ENCODE data around the gene KIF1B.

Gene KIF1B

DNA sequence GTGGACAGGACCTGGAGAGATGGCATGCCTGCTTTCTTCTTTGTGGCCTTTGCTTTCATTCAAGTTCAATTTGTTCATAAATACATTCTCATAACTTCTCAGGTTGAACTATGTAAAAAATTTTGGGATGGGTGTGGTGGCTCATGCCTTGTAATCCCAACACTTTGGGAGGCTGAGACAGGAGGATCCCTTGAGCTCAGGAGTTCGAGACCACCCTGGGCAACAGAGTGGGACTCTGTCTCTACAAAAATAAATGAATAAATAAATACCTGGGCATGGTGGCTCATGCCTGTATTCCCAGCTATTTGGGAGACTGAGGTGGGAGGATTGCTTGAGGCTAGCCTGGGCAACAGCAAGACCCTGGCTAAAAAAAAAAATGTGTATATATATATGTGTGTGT is 2.1 kb downstream of the KIF1B start:
- no peaks in the 10 kb centered on the region for H4K20me1 ChIP-seq (ENCODE audit: insufficient read depth)
- no peak overlapping the region for H3K4me2 ChIP-seq
- TF ChIP-seq, protein P1, sequence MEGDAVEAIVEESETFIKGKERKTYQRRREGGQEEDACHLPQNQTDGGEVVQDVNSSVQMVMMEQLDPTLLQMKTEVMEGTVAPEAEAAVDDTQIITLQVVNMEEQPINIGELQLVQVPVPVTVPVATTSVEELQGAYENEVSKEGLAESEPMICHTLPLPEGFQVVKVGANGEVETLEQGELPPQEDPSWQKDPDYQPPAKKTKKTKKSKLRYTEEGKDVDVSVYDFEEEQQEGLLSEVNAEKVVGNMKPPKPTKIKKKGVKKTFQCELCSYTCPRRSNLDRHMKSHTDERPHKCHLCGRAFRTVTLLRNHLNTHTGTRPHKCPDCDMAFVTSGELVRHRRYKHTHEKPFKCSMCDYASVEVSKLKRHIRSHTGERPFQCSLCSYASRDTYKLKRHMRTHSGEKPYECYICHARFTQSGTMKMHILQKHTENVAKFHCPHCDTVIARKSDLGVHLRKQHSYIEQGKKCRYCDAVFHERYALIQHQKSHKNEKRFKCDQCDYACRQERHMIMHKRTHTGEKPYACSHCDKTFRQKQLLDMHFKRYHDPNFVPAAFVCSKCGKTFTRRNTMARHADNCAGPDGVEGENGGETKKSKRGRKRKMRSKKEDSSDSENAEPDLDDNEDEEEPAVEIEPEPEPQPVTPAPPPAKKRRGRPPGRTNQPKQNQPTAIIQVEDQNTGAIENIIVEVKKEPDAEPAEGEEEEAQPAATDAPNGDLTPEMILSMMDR (conservative IDR thresholded peaks at IDR 0.05; ENCODE audit: low read depth, low read length), result no peak
- no peaks in the 10 kb centered on the region for H3K36me3 ChIP-seq (ENCODE audit: insufficient read depth)
- H2AFZ ChIP-seq (ENCODE audit: low read depth), result no peak overlapping the region
- no peak overlapping the region for H3K27ac ChIP-seq
- no peak overlapping the region for H3K4me3 ChIP-seq (IDR thresholded peaks at IDR 0.05; ENCODE audit: insufficient read depth, low read depth, low read length)
- H3K9ac ChIP-seq, result no peak overlapping the region
- H3K27me3 ChIP-seq (ENCODE audit: insufficient read depth, low read depth), result no peaks in the 10 kb centered on the region
- H3K79me2 ChIP-seq (ENCODE audit: insufficient read depth, low read depth), result peaks cover 29% of the 10 kb centered on the region; the same call in 1 of the 2 replicates
- peaks cover 22% of the 10 kb centered on the region for H3K4me1 ChIP-seq (ENCODE audit: low read depth, poor library complexity, severe bottlenecking)

DNA sequence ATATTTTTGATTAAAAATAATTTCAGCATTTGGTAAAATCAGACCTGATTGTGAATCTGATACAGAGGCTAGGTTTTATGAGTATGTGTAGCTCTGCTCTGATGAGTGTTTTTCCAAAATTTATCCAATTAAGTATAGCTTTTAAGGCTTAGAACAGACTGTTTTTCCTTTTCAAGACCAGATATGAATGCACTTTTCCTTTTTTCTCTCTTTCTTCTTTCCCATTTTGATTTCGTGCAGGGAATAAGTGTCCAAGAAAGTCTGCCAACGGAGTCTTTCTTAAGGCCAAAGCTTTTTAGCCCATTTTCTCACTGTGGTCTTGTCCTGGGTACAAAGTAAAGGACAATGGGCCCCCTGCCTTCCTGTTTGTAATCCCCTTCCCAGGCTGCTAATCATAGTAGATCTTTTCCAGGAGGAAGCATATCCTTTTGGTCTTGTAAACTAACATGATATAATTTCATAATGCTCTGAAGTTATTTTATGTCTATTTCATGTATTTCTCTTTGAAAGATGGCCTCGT is 2.9 kb downstream of the KIF1B start:
- H3K4me2 ChIP-seq, result no peak overlapping the region
- no peak overlapping the region for H3K27ac ChIP-seq
- no peak overlapping the region for H3K9ac ChIP-seq
- H2AFZ ChIP-seq (ENCODE audit: low read depth), result no peak overlapping the region
- TF ChIP-seq, protein P1 (conservative IDR thresholded peaks at IDR 0.05; ENCODE audit: low read depth, low read length), result no peak
- no peak overlapping the region for H3K4me3 ChIP-seq (IDR thresholded peaks at IDR 0.05; ENCODE audit: insufficient read depth, low read depth, low read length)
- H3K4me1 ChIP-seq (ENCODE audit: low read depth, poor library complexity, severe bottlenecking), result peaks cover 29% of the 10 kb centered on the region
- no peaks in the 10 kb centered on the region for H3K36me3 ChIP-seq (ENCODE audit: insufficient read depth)
- H4K20me1 ChIP-seq (ENCODE audit: insufficient read depth), result no peaks in the 10 kb centered on the region
- H3K79me2 ChIP-seq (ENCODE audit: insufficient read depth, low read depth), result peaks cover 29% of the 10 kb centered on the region; the same call in 1 of the 2 replicates
- H3K27me3 ChIP-seq (ENCODE audit: insufficient read depth, low read depth), result no peaks in the 10 kb centered on the region

DNA sequence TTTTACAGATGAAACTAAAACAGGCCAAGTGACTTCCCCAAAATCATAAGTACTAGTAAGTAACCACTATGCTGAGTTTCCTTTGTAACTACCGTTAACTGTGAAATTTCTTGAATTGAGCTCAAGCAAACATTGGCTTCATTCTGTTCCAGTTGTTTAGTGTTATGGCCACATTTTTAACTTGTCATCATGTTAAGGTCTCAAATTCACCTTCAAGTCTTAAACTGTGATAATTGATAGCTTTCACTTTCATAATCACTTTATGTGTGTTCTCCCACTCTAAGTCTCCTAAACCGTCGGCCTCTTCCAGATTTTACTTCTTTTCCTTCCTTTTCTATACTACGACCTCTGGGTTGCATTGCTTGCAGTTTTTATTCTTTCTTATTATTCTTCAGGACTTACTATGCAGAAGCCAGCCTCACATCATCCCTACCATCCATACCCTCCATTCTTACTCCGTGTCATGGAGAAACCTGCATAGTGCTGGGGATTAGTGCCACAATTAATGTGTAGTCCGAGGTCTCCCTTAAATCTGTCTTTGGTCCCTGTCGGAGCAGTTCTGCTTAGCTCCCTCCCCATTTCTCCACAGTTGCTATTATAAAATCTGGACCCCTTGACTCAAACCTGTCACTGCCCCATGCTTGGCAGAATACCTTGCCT is 5.8 kb downstream of the KIF1B start:
- Histone ChIP-seq H3K4me2 (no peak overlapping the region), H3K27me3 (ENCODE audit: insufficient read depth, low read depth) (no peaks in the 10 kb centered on the region; the same call in 1 of the 2 replicates), H3K27ac (no peak overlapping the region), H3K4me1 (ENCODE audit: low read depth, poor library complexity, severe bottlenecking) (peaks cover 36% of the 10 kb centered on the region), H3K79me2 (ENCODE audit: insufficient read depth, low read depth) (peaks cover 39% of the 10 kb centered on the region; the same call in 1 of the 2 replicates), H3K9ac (no peak overlapping the region), H2AFZ (ENCODE audit: low read depth) (no peak overlapping the region), H3K4me3 (IDR thresholded peaks at IDR 0.05; ENCODE audit: insufficient read depth, low read depth, low read length) (no peak overlapping the region), H3K36me3 (ENCODE audit: insufficient read depth) (no peaks in the 10 kb centered on the region), H4K20me1 (ENCODE audit: insufficient read depth) (no peaks in the 10 kb centered on the region)
- TF ChIP-seq, protein P1 (conservative IDR thresholded peaks at IDR 0.05; ENCODE audit: low read depth, low read length), result no peak

DNA sequence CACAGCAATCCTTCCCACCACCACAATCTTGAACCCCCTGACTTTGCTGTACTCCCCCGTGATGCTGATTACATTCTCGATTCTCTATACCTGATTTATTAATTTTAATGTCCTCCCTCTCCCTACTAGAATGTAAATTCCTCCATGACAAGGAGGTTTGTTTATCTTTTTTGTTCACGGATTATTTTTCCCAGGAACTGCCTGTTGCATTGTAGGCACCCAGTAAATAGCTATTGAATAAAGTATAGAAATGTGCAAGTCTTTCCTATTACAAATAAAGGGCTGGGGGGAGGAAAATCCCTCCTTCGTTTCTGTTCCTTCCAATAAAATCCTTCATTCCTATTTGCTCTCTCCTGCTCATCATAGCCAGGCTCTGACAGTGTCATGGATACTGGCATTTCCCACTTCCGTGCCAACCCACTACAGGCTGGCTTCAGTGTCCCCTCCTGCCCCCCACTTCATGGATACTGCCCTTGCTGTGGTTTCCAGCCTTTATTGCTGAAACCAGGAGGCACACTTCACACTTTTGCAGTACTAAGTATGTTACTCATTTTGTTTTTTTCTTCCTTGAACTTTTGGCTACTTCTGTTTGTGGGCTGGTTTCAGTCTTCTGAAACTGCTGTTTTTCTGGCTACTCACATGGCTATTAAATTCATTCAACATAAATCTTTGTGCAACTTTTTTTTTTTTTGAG is 7.5 kb downstream of the KIF1B start:
- H4K20me1 ChIP-seq (ENCODE audit: insufficient read depth), result no peaks in the 10 kb centered on the region
- no peak overlapping the region for H3K9ac ChIP-seq
- no peak overlapping the region for H3K4me3 ChIP-seq (IDR thresholded peaks at IDR 0.05; ENCODE audit: insufficient read depth, low read depth, low read length)
- TF ChIP-seq, protein P1 (conservative IDR thresholded peaks at IDR 0.05; ENCODE audit: low read depth, low read length), result no peak
- peak overlapping the region; percentile 17; the same call in 1 of the 2 replicates for H3K27ac ChIP-seq
- H3K79me2 ChIP-seq (ENCODE audit: insufficient read depth, low read depth), result peaks cover 32% of the 10 kb centered on the region; the same call in 1 of the 2 replicates
- peaks cover 28% of the 10 kb centered on the region for H3K4me1 ChIP-seq (ENCODE audit: low read depth, poor library complexity, severe bottlenecking)
- no peaks in the 10 kb centered on the region; the same call in 1 of the 2 replicates for H3K27me3 ChIP-seq (ENCODE audit: insufficient read depth, low read depth)
- H2AFZ ChIP-seq (ENCODE audit: low read depth), result no peak overlapping the region
- H3K4me2 ChIP-seq, result peak overlapping the region; percentile 31
- no peaks in the 10 kb centered on the region for H3K36me3 ChIP-seq (ENCODE audit: insufficient read depth)

Measured in KMS-11 (cell line).